GM21360 (cell line): Measurements from ENCODE around the gene SFXN1.
"Not testable (repeated sequence)": the region's sequence is repeated elsewhere in the genome, so short reads cannot be mapped to it uniquely, and the experiment has no call there.

Experiments used
- ATAC-seq: cut with Tn5 transposase; IDR thresholded peaks from one replicate; pipeline ENCODE4 v1.9.1; 2021; ENCODE audit warnings: mild to moderate bottlenecking, moderate library complexity; ENCODE audit not compliant: unreplicated experiment

SFXN1 gene

DNA sequence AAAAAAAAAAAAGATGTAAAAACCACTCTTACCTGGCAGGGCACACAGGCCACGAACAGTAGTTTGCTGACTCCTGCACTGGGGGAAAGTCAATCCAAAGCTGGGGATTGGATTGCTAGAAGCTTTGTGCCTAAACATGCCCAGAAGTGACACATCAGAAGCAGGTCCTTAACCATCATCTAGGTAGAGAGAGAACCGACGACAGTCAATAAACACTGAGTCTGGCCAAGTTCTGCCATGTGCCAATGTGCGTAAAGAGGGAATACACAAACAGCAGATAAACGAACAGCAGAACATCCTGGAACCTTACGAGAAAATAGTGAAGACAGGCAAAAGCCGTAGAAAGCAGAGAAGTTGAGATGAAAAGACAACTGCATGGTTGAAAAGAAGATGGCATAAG, 14.9 kb downstream of the SFXN1 start:
- ATAC-seq: no peak

DNA sequence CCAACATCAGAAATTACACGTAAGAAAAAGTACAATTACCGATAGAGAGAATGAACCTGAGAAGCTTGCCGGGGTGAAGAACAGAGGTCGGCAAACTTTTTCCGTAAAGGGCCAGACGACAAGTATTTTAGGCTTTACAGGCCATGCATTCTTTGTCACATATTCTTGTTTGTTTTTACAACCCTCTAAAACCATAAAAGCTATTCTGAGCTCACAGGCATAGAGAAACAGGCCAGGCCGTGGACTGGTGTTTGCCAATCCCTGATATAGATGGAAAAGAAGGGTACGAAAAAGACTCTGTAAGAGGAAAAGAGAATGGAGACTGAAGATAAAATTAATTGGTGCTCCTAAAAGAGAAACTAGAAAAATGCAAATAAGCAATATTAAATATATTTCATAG, 15.4 kb downstream of the SFXN1 start:
- no peak for ATAC-seq

DNA sequence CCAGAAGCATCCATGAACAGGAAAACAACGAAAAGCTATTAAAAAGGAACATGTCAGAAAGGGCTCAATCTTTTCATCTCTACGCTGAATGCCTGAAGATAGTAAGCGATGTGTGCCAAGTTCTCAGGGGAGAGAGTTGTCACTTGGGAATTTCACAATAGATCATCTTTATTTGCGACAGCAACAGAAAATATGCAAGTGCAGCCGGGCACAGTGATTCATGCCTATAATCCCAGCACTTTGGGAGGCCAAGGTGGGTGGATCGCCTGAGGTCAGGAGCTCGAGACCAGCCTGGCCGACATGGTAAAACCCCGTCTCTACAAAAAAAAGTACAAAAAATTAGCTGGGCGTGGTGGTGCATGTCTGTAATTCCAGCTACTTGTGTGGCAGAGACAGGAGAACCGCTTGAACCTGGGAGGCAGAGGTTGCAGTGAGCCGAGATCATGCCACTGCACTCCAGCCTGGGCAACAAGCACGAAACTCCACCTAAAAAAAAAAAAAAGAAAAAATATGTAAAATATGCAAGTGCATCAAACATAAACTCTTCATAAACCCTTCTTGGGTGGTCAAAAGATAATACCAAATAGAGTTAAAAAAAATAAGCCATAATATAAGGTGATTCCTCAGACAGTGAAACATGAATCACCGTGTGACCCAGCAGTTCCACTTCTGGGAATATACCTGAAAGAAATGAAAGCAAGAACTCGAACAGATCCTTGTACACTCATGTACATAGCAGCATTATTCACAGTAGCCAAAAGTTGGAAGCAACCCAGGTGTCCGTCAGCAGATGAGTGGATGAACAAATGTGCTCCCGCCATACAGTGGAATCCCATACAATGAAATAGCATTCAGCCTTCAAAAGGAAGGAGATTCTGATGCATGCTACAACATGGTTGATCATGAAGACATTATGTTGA, 16.2 kb downstream of the SFXN1 start:
- ATAC-seq: no peak

DNA sequence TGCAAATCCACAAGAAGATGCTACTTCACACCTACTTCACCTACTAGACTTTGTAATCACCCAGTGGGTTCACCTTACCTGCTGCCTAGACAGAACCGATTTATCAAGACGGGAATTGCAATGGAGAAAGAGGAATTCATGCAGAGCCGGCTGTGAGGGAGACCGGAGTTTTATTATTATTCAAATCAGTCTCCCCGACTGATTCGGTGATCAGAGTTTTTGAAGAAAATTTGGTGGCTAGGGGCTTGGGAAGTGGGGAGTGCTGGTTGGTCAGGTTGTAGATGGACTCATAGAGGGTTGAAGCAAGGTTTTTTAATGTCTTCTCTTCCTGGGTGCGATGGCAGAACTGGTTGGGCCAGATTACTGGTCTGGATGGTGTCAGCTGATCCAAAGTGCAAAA, 23.4 kb downstream of the SFXN1 start:
- no peak for ATAC-seq

DNA sequence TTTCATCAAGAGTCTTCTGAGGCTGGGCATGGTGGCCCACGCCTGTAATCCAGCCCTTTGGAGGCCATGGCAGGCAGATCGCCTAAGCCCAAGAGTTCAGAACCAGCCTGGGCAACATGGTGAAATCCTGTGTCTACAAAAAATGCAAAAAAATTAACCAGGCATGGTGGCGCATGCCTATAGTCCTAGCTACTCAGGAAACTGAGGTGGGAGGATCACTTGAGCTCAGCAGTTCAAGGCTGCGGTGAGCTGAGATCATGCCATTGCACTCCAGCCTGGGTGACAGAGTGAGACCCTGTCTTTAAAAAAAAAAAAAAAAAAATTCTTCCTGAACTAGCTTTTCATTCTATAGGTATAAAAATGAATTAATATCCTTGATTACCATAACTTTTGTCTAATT, 29.3 kb downstream of the SFXN1 start:
- not testable (repeated sequence) for ATAC-seq

DNA sequence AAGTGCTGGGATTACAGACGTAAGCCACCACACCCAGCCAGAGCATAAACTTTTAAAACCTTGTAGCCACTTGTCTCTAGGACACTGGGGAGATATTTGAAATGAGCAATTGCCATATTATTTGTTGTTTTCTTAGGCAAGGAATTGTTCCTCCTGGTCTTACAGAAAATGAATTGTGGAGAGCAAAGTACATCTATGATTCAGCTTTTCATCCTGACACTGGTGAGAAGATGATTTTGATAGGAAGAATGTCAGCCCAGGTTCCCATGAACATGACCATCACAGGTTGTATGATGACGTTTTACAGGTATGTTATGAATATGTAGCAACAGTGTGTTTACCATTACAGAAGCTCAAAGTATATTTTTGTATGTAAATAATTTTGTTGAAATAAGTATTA, 30.5 kb downstream of the SFXN1 start:
- no peak for ATAC-seq

DNA sequence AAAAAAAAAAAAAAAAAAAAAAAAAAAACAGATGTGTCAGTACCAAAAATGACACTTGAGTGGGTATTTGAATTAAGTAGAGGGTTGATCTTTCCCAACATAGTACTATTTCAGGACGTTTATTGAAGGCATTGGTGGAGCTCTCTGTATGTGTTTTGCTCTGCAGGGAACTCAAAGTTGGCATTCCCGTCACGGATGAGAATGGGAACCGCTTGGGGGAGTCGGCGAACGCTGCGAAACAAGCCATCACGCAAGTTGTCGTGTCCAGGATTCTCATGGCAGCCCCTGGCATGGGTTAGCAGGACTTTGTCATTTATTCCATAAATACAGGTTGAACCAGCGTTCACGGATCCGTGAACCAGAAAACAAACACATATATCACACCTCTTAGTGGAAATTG, 34.9 kb downstream of the SFXN1 start:
- ATAC-seq: no peak

DNA sequence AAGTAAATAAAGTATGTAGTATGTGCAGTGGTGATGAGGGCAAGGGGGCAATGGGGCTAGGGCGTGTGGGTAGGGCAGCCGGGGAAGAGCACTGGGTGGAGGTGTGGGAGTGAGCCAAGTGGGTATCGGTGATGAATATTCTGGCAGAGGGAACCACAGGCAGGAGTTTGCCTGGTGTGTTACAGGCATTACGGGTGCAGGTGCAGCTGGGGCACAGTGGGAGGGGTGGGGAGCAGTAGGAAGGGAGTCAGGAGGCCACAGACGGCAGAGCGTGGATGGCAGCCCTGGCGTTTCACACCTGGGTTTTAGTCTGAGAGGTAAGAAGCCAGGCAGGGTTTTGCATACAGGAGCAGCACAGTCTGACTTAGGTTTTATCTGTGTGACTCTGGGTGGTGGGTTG, 35.4 kb downstream of the SFXN1 start:
- ATAC-seq: no peak

DNA sequence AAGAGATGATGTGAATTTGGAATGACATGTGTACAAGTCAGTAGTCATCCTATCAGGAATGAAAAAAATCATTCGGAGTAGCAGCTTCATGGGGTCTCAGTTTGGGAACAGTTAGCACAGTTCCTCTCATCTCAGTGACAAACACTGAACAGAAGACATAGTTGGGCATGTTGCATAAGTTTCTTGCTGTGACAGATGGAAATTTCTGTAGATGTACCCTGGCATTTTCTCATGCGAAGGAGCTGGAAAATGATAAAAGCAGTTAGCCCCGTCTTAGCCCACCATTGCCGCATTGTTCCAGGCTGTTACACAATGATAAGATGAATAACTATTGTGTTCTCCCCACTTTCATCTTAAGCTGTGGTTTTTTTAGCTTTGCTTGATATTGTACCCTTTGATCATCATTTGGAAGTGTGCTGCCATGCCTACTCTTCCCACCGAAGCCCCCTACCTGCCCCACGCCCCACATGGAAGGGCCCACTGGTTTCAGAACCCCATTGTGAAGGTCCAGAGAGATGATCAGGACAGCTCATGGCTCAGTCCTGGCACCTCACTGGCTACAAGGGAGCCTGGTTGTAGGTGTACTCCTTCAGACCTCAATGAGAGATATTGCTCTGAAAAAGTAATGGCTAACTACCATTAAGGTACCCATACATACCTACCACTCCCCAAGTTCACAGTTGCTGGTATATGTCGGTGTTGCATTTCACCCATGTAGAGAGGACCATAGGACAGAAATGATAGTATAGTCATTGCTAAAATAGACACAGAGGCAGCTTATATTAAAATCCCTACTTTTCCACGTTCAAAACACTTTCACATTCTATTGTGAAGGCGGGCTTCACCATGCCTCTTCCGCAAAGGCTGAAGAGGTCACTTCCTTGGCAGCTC, 38.8 kb downstream of the SFXN1 start:
- ATAC-seq: no peak

DNA sequence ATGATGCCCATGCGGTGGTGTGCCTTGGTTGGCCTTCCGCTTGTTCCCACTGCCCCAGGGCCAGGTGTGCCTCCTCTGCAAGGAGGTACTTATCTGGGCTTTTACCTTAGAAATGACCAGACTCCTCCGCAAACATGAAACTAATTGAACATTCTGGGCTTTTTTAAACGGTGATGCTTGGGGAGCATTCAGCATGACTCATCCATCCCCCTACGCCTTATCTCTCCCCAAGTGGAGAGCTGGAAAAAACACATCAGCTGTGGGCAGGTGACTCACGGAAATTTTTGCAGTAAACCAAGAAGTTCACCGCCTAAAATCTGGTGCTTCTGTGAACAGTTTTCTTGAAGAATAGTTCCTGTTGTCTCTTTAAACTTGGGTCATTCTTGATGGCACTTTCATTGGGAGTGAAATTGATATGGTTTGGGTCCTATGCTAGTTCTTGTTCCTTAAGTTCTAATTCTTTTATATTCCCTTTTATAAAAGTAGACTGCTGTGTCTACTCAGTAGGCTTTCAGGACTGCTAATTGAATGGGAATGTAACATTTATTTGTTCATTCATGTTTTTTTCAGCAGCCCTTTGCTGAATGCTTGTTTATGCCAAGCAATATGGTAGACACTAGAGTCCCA, 39.6 kb downstream of the SFXN1 start:
- ATAC-seq: no peak

DNA sequence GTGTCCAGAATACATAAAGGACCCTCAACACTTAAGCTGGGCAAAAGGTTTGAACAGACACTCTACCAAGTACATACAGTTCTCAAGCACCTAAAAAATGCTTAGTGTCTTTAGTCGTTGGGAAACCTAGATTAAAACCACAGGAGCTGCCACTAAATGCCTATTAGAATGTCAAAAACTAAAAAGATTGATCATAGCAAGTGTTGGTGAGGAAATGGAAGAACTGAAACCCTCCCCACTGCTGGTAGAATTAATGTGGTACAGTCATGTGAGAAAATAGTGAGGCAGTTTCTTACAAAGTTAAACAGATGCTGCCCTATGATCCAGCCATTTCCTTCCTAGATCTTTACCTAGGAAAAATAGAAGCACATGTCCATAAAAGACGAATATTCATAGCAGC, 40.6 kb downstream of the SFXN1 start:
- ATAC-seq: no peak

DNA sequence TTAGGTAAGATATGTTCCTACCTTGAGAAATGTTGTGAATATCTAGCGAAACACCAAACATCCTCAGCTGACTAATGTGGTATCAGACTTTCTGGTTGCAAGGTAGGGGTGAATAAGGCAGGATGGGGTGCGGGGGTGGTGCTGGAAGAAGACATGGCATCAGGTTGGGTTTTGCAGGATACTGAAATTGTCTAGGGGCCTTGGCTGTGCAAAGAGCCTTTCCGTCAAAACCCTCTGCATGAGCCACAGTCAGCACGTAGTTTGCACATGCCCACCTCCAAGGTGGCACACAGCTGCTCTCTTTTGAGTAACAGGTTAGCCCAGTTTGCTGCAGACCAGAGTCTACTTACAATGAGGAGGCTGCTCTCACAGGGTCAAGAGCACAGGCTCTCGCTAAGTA, 42.0 kb downstream of the SFXN1 start:
- ATAC-seq: no peak

DNA sequence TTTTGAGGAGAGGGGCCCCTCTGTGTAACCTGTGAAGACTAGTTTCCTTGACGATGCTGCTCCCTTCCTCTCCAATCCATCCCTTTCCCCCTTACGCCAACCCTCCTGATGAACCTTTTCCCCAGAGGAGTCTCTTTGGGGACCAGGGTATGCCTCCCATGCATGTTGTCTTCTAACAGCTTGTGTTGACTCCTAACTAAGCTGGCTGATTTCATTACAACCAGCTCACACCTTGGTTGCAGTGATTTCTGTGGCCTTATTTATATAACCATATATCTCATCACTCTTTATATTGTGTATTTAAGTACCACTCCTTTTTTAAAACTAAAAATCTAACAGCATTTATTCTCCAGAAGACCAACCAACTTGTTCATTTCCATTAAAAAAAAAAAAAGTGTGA, 42.5 kb downstream of the SFXN1 start:
- no peak for ATAC-seq

DNA sequence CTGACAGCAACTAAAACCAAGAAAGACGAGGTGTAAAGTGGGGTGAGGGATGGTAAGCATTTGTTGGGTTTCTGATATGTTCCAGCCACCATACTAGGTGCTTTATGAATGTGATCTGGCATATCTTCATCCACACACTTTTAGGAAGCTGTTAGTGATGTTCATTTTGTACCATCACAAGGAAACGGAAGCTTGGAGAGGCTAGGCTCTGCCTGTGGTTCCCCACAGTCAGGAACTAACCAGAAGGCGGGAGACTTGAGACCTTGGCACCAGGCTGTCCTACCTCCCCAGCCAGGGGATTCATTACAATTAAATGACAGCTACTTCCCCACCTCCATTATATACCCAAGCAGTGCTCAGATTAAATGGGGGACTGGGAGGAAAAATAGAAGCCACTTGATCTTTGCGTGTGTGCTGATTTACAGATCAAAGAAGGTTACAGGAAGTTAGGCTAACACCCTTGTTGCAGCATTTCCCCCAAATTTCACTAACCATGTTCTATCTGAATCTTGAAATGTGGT, 43.0 kb downstream of the SFXN1 start:
- ATAC-seq: no peak

DNA sequence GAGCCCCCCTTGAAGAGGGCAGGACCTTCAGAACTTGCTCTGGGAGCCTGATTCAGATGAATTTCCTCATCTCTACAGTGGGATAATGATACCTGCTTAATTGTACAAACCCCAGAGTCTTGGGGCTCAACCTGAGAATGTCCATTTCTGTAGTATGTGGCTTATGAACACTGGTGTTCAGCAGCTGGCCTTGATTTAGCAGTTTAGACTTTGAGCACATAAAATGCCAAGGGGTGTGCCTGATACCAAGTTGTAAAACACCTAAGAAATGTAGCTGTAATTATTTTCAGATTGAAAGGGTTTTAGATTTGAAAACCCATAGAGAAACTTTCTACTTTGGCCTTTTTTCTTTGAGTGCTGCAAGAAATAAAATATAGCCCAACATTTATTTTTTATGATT, 44.9 kb downstream of the SFXN1 start:
- ATAC-seq: no peak

DNA sequence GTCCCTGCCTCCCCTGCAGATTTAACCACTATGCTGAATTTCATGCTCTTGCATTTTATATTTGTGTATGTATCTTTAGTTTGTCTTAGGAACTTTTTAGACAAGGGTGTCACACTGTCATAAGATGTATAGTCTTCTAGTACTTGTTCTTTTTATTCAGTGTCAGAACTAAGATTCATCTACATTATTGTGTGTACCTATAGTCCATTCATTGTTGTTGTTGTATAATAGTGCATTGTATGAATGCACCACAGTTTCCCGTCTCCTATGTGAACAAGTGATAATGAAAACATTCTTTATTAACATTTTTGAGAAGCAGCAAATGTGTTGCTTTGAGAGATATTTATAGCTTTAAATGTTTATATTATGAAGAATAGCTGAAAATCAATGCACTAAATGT, 45.9 kb downstream of the SFXN1 start:
- ATAC-seq: no peak

DNA sequence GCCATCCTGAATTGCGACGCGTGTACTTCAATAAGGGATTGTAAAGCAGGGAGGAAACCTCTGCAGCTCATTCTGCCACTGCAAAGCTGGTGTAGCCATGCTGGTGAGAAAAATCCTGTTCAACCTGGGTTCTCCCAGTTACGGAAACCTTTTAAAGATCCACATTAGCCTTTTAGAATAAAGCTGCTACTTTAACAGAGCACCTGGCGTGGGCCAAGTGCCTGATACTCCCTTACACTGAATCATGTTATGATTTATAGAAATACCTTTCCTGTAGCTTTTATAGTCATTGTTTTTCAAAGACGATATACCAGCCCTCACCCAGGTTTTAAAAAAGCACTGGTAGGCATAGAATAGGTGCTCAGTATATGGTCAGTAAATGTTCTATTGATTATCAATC, 48.3 kb downstream of the SFXN1 start:
- ATAC-seq: no peak

DNA sequence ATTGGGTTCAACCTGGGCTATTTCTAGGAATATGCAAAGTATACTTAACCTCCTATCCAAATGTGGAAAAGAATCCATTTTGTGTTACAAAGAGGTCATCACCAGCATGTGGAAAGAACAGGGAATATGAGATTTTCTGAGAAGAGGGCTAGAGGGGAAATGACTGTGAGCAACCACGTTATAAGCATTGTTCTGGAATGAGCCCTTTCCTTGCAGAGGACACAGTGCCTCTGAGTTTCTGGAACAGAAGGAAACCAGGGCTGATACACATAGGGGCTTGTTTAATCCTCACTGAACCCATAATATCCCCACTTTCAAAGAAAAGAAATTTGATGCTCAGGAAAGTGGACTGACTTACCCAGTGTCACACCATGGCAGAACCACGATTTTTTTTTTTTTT, 53.0 kb downstream of the SFXN1 start:
- ATAC-seq: no peak

DNA sequence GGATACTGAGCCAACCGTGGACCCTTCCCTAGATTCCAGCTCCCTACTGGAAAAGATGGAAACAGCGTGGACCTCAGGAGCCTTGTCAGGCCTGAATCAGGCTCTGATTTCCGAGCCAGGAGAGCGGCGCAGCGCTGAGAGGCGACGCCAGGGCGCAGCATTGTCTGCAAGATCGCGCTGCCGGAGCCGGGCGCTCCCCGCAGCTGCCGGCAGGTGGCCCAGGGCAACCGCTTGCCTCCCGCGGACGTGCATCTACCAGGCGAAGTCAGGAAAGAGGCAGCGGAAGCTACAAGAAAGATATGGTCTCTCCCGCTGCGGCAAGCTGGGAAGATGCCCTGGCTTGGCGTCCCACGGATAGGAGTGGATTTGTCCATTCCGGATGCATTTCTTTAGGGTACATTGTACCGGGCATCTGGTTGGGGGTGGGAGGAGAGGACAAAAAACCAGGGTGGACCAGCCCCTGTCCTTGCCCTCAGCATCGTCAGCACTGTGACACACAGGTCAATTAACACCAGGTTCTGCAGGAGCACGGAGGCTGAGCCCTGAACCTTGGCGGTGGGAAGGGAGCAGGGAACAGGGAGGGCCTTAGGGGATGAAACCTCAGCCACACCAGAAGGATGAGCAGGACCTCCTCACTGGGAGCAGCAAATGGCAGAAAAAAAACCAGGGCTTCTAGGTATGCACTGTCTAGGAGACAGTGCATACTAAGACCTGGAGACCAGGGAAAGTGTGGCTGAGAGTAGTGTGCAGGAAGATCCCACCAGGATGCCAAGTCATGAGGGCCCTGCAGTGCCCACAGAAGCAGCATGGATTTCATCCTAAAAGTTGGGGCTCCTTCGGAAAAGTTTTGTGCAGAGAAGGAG, 55.9 kb downstream of the SFXN1 start:
- ATAC-seq: peak; percentile 98

DNA sequence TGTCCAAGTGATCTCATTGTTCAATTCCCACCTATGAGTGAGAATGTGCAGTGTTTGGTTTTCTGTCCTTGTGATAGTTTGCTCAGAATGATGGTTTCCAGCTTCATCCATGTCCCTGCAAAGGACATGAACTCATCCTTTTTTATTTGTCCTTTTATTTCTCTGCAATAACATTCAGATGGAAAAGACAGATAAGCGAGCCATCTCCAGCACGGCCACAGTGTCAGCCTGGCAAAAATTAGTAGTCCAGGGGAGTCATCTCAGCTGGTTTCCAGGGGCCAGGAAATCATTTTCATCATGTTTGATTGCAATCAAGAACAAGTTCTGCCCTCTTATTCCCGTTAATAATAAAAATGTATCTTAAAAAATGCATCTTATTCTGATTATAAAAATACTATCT, 57.0 kb downstream of the SFXN1 start:
- ATAC-seq: not testable (repeated sequence)
